GM23248 (cell line): ENCODE results near the gene MED9. TPM values are rescaled to one million over a fixed set of nuclear protein-coding genes. Genes with fewer than 3 reads are reported as not detected.

ENCODE experiments used
- DNase-seq: peaks from one replicate; pipeline ENCODE4 v3.0.0-alpha.2; 2015
- H2AFZ ChIP-seq: fragments of 200-600 bp; sonication (generic); 2 replicates; pipeline ENCODE4 v1.6.1; 2016; ENCODE audit warnings: antibody characterized with exemption
- H3F3A ChIP-seq: fragments of 200-600 bp; sonication (generic); 2 replicates; pipeline ENCODE4 v1.6.1; 2016; ENCODE audit warnings: mild to moderate bottlenecking, antibody characterized with exemption, mixed run types; ENCODE audit not compliant: insufficient read depth
- H3K27ac ChIP-seq: fragments of 200-600 bp; sonication (generic); 2 replicates; pipeline ENCODE4 v1.5.1; 2016; ENCODE audit warnings: mild to moderate bottlenecking
- H3K27me3 ChIP-seq: fragments of 200-600 bp; sonication (generic); replicated peaks from 2 replicates; pipeline ENCODE4 v1.6.1; 2016; ENCODE audit warnings: mild to moderate bottlenecking; ENCODE audit not compliant: insufficient read depth
- H3K36me3 ChIP-seq: fragments of 200-600 bp; sonication (generic); 2 replicates; pipeline ENCODE4 v1.6.1; 2016; ENCODE audit warnings: low read depth, mild to moderate bottlenecking
- H3K4me1 ChIP-seq: fragments of 200-600 bp; sonication (generic); 2 replicates; pipeline ENCODE4 v1.6.1; 2016; ENCODE audit warnings: mild to moderate bottlenecking; ENCODE audit not compliant: insufficient read depth
- H3K4me2 ChIP-seq: fragments of 200-600 bp; sonication (generic); one replicate; pipeline ENCODE4 v1.6.1; 2016; ENCODE audit warnings: mild to moderate bottlenecking; ENCODE audit not compliant: unreplicated experiment
- H3K4me3 ChIP-seq: fragments of 200-600 bp; sonication (generic); 2 replicates; pipeline ENCODE4 v1.5.1; 2016; ENCODE audit warnings: mild to moderate bottlenecking
- H3K79me2 ChIP-seq: fragments of 200-600 bp; sonication (generic); 2 replicates; pipeline ENCODE4 v1.6.1; 2016; ENCODE audit warnings: mild to moderate bottlenecking; ENCODE audit not compliant: insufficient read depth
- H3K9ac ChIP-seq: fragments of 200-600 bp; sonication (generic); 2 replicates; pipeline ENCODE4 v1.6.1; 2016; ENCODE audit warnings: mild to moderate bottlenecking
- H3K9me2 ChIP-seq: fragments of 200-600 bp; sonication (generic); 2 replicates; pipeline ENCODE4 v1.6.1; 2016; ENCODE audit warnings: mixed run types, mild to moderate bottlenecking, moderate library complexity; ENCODE audit not compliant: insufficient read depth
- H3K9me3 ChIP-seq: fragments of 200-600 bp; sonication (generic); one replicate; pipeline ENCODE4 v1.6.1; 2017; ENCODE audit warnings: low read depth
- H4K20me1 ChIP-seq: fragments of 200-600 bp; sonication (generic); 2 replicates; pipeline ENCODE4 v1.6.0; 2016; ENCODE audit not compliant: insufficient read depth
- EZH2 ChIP-seq: fragments of 200-600 bp; sonication (generic); IDR thresholded peaks from 2 replicates; pipeline ENCODE4 v1.6.1; 2018; ENCODE audit warnings: antibody characterized with exemption, mild to moderate bottlenecking; ENCODE audit not compliant: insufficient read depth, poor library complexity, severe bottlenecking
- EZH2phosphoT487 ChIP-seq: fragments of 200-600 bp; sonication (generic); IDR thresholded peaks from 2 replicates; pipeline ENCODE4 v1.6.1; 2018; ENCODE audit warnings: antibody characterized with exemption, moderate library complexity, mild to moderate bottlenecking, low read depth; ENCODE audit not compliant: insufficient read depth
- WGBS, 2 experiments: methylation state at CpG; one replicate each; pipeline ENCODE4 v1.1.6; 2015 to 2017; ENCODE audit warnings: low lambda C conversion rate in 2 of 2, low coverage in 1 of 2; ENCODE audit errors: missing lambda C conversion rate in 2 of 2; 5-methylcytosine and 5-hydroxymethylcytosine counted together
- in situ Hi-C: fragments of 300-500 bp; cut with MboI; formaldehyde crosslinking; loops from 2 replicates; pipeline ENCODE4 v1.15.0; 2020
- polyA plus RNA-seq: library from polyadenylated mRNA; unstranded; fragments of >200 nt; fragmentation: Nextera tagmentation; extraction: Ambion mirVana; gene quantifications from 2 replicates; pipeline ENCODE4 v1.2.1, GENCODE V29; 2016
- total RNA-seq: library from RNA; depleted of rRNA; stranded (reverse); fragments of >200 nt; shearing (Covaris generic); gene quantifications from 2 replicates; pipeline ENCODE4 v1.2.3, GENCODE V29; 2014

Gene MED9
- total and polyA plus RNA-seq, 2 experiments from 2014 or later = 10.0 to 10.3 TPM

- Histone ChIP-seq H3K9me2 (no peaks in the 10 kb centered on the region), H3K27me3 (no peaks in the 10 kb centered on the region), H3K4me2 (no peak overlapping the region), H3K79me2 (no peaks in the 10 kb centered on the region), H3K4me1 (peaks cover 3% of the 10 kb centered on the region; the same call in 1 of the 2 replicates), H3K4me3 (no peak overlapping the region), H3K36me3 (no peaks in the 10 kb centered on the region), H3F3A (no peaks in the 10 kb centered on the region), H3K9ac (no peak overlapping the region), H3K27ac (no peak overlapping the region), H3K9me3 (no peaks in the 10 kb centered on the region), H2AFZ (no peak overlapping the region), H4K20me1 (no peaks in the 10 kb centered on the region)
- 85 to 86% methylated on average over 16 of the region's 16 CpGs for WGBS, 2 experiments
- TF ChIP-seq EZH2 = no peak
- no peak for TF ChIP-seq EZH2phosphoT487
- no peak for DNase-seq
- in situ Hi-C loops = loop anchor here (10.0 kb wide), 1 partner anchor 144 kb away; no protein-coding TSS in a partner anchor
Measured at GRCh38 chr17:17498606-17499301, 22.0 kb downstream of the MED9 start.

- Histone ChIP-seq H3K4me2 (no peak overlapping the region), H3K27me3 (no peaks in the 10 kb centered on the region), H3K4me1 (peaks cover 3% of the 10 kb centered on the region; the same call in 1 of the 2 replicates), H3F3A (no peaks in the 10 kb centered on the region), H2AFZ (no peak overlapping the region), H3K27ac (no peak overlapping the region), H3K9ac (no peak overlapping the region), H3K4me3 (no peak overlapping the region), H3K36me3 (no peaks in the 10 kb centered on the region), H4K20me1 (no peaks in the 10 kb centered on the region), H3K9me3 (no peaks in the 10 kb centered on the region), H3K9me2 (no peaks in the 10 kb centered on the region), H3K79me2 (no peaks in the 10 kb centered on the region)
- in situ Hi-C loops = loop anchor here (10.0 kb wide), 1 partner anchor 145 kb away; no protein-coding TSS in a partner anchor
- TF ChIP-seq EZH2 (no peak), EZH2phosphoT487 (no peak)
- WGBS, 2 experiments = 76% methylated on average over 17 of the region's 17 CpGs
- no peak for DNase-seq
Measured at GRCh38 chr17:17499402-17500145, 22.8 kb downstream of the MED9 start.

GRCh38 chr17:17500999-17501605, 24.3 kb downstream of the MED9 start:
- Histone ChIP-seq H4K20me1 (no peaks in the 10 kb centered on the region), H3K9ac (no peak overlapping the region), H3K4me3 (no peak overlapping the region), H3K4me2 (no peak overlapping the region), H3K9me3 (no peaks in the 10 kb centered on the region), H2AFZ (no peak overlapping the region), H3K9me2 (no peaks in the 10 kb centered on the region), H3K79me2 (no peaks in the 10 kb centered on the region), H3K27ac (no peak overlapping the region), H3K27me3 (no peaks in the 10 kb centered on the region), H3F3A (no peaks in the 10 kb centered on the region), H3K4me1 (peaks cover 3% of the 10 kb centered on the region; the same call in 1 of the 2 replicates), H3K36me3 (no peaks in the 10 kb centered on the region)
- no peak for TF ChIP-seq EZH2phosphoT487
- TF ChIP-seq EZH2 = no peak
- no peak for DNase-seq
- in situ Hi-C loops = no loop called here
- 69 to 70% methylated on average over 14 of the region's 14 CpGs for WGBS, 2 experiments

GRCh38 chr17:17502741-17503565, 26.2 kb downstream of the MED9 start:
- no peaks in the 10 kb centered on the region for H3K9me2 ChIP-seq
- no peak overlapping the region for H3K9ac ChIP-seq
- H3K79me2 ChIP-seq = no peaks in the 10 kb centered on the region
- TF ChIP-seq EZH2 (no peak), EZH2phosphoT487 (no peak)
- in situ Hi-C loops = no loop called here
- no peak for DNase-seq
- H2AFZ ChIP-seq = no peak overlapping the region
- no peak overlapping the region for H3K4me3 ChIP-seq
- no peak overlapping the region for H3K27ac ChIP-seq
- H4K20me1 ChIP-seq = no peaks in the 10 kb centered on the region
- WGBS, 2 experiments = 87 to 90% methylated on average over 21 of the region's 21 CpGs
- no peaks in the 10 kb centered on the region for H3K36me3 ChIP-seq
- no peaks in the 10 kb centered on the region for H3K4me1 ChIP-seq
- no peak overlapping the region for H3K4me2 ChIP-seq
- H3F3A ChIP-seq = no peaks in the 10 kb centered on the region
- H3K27me3 ChIP-seq = no peaks in the 10 kb centered on the region
- no peaks in the 10 kb centered on the region for H3K9me3 ChIP-seq
